Measurements from ENCODE around the gene JUNB. TPM values are rescaled to one million over a fixed set of nuclear protein-coding genes. Genes with fewer than 3 reads are reported as not detected.

Gene JUNB
- total and polyA plus RNA-seq, 2 experiments from 2014 or later = 37.2 to 103 TPM

- H3K27me3 ChIP-seq = no peaks in the 10 kb centered on the region
- DNase-seq (ENCODE audit: low read depth in 1 of 2, low spot score in 1 of 2) = peak; percentile 73 to 78
- peaks cover 30% of the 10 kb centered on the region for H3K4me1 ChIP-seq (ENCODE audit: low read depth)
These were observed 2.6 kb upstream of the JUNB start for GRCh38 chr19:12788682-12789097.

GRCh38 chr19:12789098-12789903, 2.0 kb upstream of the JUNB start:
- H3K27ac ChIP-seq = peak overlapping the region; percentile 83
- H3K9me3 ChIP-seq (ENCODE audit: low read depth) = no peaks in the 10 kb centered on the region
- no peak for DNase-seq (ENCODE audit: low read depth in 1 of 2, low spot score in 1 of 2)
- H3K36me3 ChIP-seq = no peaks in the 10 kb centered on the region
- H3K4me1 ChIP-seq (ENCODE audit: low read depth) = peaks cover 27% of the 10 kb centered on the region
- TF ChIP-seq CTCF (IDR thresholded peaks at IDR 0.05; ENCODE audit: low read depth, low read length) = no peak
- H3K4me3 ChIP-seq = peak overlapping the region; percentile 25
- H3K27me3 ChIP-seq = no peaks in the 10 kb centered on the region

More at GRCh38 chr19:12788682-12789097, 2.6 kb upstream of the JUNB start:
- Histone ChIP-seq H3K36me3 (no peaks in the 10 kb centered on the region), H3K9me3 (ENCODE audit: low read depth) (no peaks in the 10 kb centered on the region), H3K4me3 (peak overlapping the region; percentile 25), H3K27ac (peak overlapping the region; percentile 83)
- no peak for TF ChIP-seq CTCF (IDR thresholded peaks at IDR 0.05; ENCODE audit: low read depth, low read length)

GRCh38 chr19:12789904-12790619, 1.2 kb upstream of the JUNB start:
- Histone ChIP-seq H3K36me3 (no peaks in the 10 kb centered on the region), H3K9me3 (ENCODE audit: low read depth) (no peaks in the 10 kb centered on the region), H3K4me1 (ENCODE audit: low read depth) (peaks cover 26% of the 10 kb centered on the region), H3K27ac (peak overlapping the region; percentile 83), H3K4me3 (peak overlapping the region; percentile 25), H3K27me3 (no peaks in the 10 kb centered on the region)
- peak; percentile 97 to 99 for DNase-seq (ENCODE audit: low read depth in 1 of 2, low spot score in 1 of 2)
- no peak for TF ChIP-seq CTCF (IDR thresholded peaks at IDR 0.05; ENCODE audit: low read depth, low read length)

GRCh38 chr19:12790628-12791344, 500 bp upstream of the JUNB start:
- Histone ChIP-seq H3K27ac (no peak overlapping the region), H3K27me3 (no peaks in the 10 kb centered on the region), H3K36me3 (no peaks in the 10 kb centered on the region), H3K4me1 (ENCODE audit: low read depth) (peaks cover 24% of the 10 kb centered on the region), H3K9me3 (ENCODE audit: low read depth) (no peaks in the 10 kb centered on the region), H3K4me3 (peak overlapping the region; percentile 42)
- peak in 1 of 2 donors; percentile 23 for DNase-seq (ENCODE audit: low read depth in 1 of 2, low spot score in 1 of 2)
- TF ChIP-seq CTCF (IDR thresholded peaks at IDR 0.05; ENCODE audit: low read depth, low read length) = no peak

GRCh38 chr19:12792051-12792852, 966 bp downstream of the JUNB start:
- Histone ChIP-seq H3K9me3 (ENCODE audit: low read depth) (no peaks in the 10 kb centered on the region), H3K27me3 (no peaks in the 10 kb centered on the region), H3K36me3 (no peaks in the 10 kb centered on the region), H3K27ac (peak overlapping the region; percentile 82), H3K4me1 (ENCODE audit: low read depth) (peaks cover 18% of the 10 kb centered on the region), H3K4me3 (peak overlapping the region; percentile 42)
- no peak for TF ChIP-seq CTCF (IDR thresholded peaks at IDR 0.05; ENCODE audit: low read depth, low read length)
- peak; percentile 67 to 74 for DNase-seq (ENCODE audit: low read depth in 1 of 2, low spot score in 1 of 2)
